Ishikawa (cell line): ENCODE data around the gene KIAA0513.

Experiments used
- CEBPB ChIP-seq: IDR thresholded peaks from 2 replicates; pipeline ENCODE4 v1.6.1; 2012
- CREB1 ChIP-seq: IDR thresholded peaks from 2 replicates; pipeline ENCODE4 v1.6.1; 2012; ENCODE audit warnings: low read depth
- EGR1 ChIP-seq: IDR thresholded peaks from 2 replicates; pipeline ENCODE4 v1.6.1; 2012
- EP300 ChIP-seq: IDR thresholded peaks from 2 replicates; pipeline ENCODE4 v1.6.1; 2012; ENCODE audit warnings: borderline replicate concordance
- FOXM1 ChIP-seq: IDR thresholded peaks from 2 replicates; pipeline ENCODE4 v1.6.1; 2012; ENCODE audit warnings: low read depth, borderline replicate concordance
- NFIC ChIP-seq: IDR thresholded peaks from 2 replicates; pipeline ENCODE4 v1.6.1; 2012
- RAD21 ChIP-seq: IDR thresholded peaks from 2 replicates; pipeline ENCODE4 v1.6.1; 2012; ENCODE audit warnings: low read depth
- REST ChIP-seq: IDR thresholded peaks from 2 replicates; pipeline ENCODE4 v1.6.1; 2012; ENCODE audit warnings: low read depth, mild to moderate bottlenecking
- TAF1 ChIP-seq: IDR thresholded peaks from 2 replicates; pipeline ENCODE4 v1.6.1; 2012; ENCODE audit warnings: low read depth, mild to moderate bottlenecking
- TCF12 ChIP-seq: IDR thresholded peaks from 2 replicates; pipeline ENCODE4 v1.6.1; 2012; ENCODE audit warnings: low read depth
- TEAD4 ChIP-seq: IDR thresholded peaks from 2 replicates; pipeline ENCODE4 v1.6.1; 2012
- USF1 ChIP-seq: IDR thresholded peaks from 2 replicates; pipeline ENCODE4 v1.6.1; 2012
- YY1 ChIP-seq: IDR thresholded peaks from 2 replicates; pipeline ENCODE4 v1.6.1; 2012; ENCODE audit warnings: low read depth
- ZBTB7A ChIP-seq: IDR thresholded peaks from 2 replicates; pipeline ENCODE4 v1.6.1; 2012; ENCODE audit warnings: low read depth
- TF ChIP-seq, protein P1 (sequence below): IDR thresholded peaks from 2 replicates; pipeline ENCODE4 v1.6.1; 2012

The KIAA0513 gene

GRCh38 chr16:85028685-85029407 lies 1.3 kb downstream of the KIAA0513 start:
- TF ChIP-seq, protein P1, sequence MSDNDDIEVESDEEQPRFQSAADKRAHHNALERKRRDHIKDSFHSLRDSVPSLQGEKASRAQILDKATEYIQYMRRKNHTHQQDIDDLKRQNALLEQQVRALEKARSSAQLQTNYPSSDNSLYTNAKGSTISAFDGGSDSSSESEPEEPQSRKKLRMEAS, result no peak
- no peak for TF ChIP-seq TEAD4
- no peak for TF ChIP-seq CREB1
- no peak for TF ChIP-seq RAD21
- TF ChIP-seq EGR1, result no peak
- no peak for TF ChIP-seq NFIC
- TF ChIP-seq CEBPB, result no peak
- no peak for TF ChIP-seq FOXM1
- TF ChIP-seq EP300, result no peak
- TF ChIP-seq TCF12, result no peak
- no peak for TF ChIP-seq USF1
- no peak for TF ChIP-seq YY1
- TF ChIP-seq TAF1, result no peak
- TF ChIP-seq ZBTB7A, result no peak
- no peak for TF ChIP-seq REST

DNA sequence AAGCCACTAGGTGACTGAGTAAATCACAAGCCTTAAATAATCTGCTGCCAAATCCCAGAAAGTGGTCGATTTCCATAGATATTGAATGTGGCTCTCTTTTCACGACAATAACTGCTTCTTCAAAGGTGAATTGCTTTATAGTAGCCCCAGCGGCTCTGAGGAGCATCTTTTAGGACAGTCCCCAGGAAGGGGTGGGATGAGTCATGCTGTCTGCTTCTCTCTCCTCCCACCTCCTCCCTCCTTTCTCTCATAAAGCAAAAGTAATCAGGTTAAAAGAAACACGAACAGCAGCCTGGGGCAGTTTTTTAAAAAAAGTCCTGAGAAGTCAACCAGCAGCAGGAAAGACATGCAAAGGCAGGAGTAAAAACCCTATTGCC lies 1.8 kb downstream of the KIAA0513 start:
- TF ChIP-seq EP300 (no peak), YY1 (no peak), FOXM1 (no peak), NFIC (no peak), TEAD4 (no peak), TCF12 (no peak), ZBTB7A (no peak), CEBPB (no peak), USF1 (no peak), CREB1 (no peak), EGR1 (no peak), RAD21 (no peak), TAF1 (no peak)
- TF ChIP-seq, protein P1, result no peak

DNA sequence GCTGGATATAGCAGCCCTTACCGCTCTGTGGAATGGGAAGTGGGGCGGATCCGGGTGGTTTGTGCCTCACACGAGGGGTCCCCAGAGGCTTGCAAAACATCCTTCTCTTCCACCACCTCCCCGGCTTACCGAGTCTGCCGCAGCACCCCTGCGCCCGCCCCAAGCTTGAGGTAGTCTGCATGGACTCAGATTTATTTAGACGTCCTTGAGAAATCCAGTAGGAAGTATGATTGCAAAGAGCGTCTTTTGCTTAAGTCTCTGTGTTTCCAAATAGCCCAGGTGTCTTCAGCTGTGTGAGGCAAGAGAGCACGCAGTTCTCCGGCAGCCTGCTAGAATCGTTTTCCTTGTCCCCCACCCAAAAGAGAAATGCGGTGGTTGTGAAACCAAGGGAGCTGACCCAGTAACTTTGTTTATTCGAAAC lies 2.4 kb downstream of the KIAA0513 start:
- TF ChIP-seq YY1 (no peak), FOXM1 (no peak), ZBTB7A (no peak)

- no peak for TF ChIP-seq USF1
- TF ChIP-seq EP300, result no peak
- no peak for TF ChIP-seq NFIC
- TF ChIP-seq, protein P1, result no peak
- TF ChIP-seq REST, result no peak
- no peak for TF ChIP-seq ZBTB7A
- TF ChIP-seq TAF1, result no peak
- no peak for TF ChIP-seq YY1
Observed at GRCh38 chr16:85031451-85031850, 3.9 kb downstream of the KIAA0513 start.

DNA sequence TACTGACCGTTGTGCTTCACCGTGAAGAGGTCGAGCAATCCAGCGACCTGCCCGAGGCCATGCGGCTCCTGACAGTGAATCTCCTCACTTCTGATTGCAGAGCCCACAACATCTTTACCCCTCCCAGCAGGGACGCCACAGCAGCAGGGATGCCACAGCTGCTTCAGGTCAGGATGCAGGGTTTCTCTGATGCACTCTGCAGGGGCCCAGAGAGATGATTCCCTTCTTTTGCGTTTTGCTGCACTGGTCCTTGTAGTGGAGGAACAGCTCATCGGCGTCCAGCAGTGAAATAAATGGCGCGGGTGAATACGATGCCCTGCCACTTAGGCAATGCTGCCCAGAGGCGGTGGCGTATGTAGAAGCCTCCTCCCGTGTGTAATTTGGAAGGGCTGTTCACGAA lies 5.6 kb downstream of the KIAA0513 start:
- TF ChIP-seq EP300 (no peak), NFIC (no peak), TAF1 (no peak), CREB1 (no peak), EGR1 (no peak), REST (no peak), FOXM1 (no peak), RAD21 (no peak), TEAD4 (no peak), USF1 (no peak), YY1 (no peak)
